Fibroblast of lung (primary cell): ENCODE data around the gene MRPL45. TPM values are rescaled to one million over a fixed set of nuclear protein-coding genes. Genes with fewer than 3 reads are reported as not detected.

ENCODE experiments used
- DNase-seq, 2 donors: peaks; one replicate each; pipeline versions ENCODE4 v3.0.0 to v3.0.0-alpha.2; 2010; ENCODE audit warnings: low read depth in 2 of 2
- H2AFZ ChIP-seq: 2 replicates; pipeline ENCODE4 v1.5.1; 2012; ENCODE audit warnings: low read length, control low read depth, inconsistent platforms
- H3K27ac ChIP-seq: 2 replicates; pipeline ENCODE4 v1.5.1; 2011; ENCODE audit warnings: low read length, control low read depth; ENCODE audit not compliant: insufficient read depth
- H3K27me3 ChIP-seq: 2 replicates; pipeline ENCODE4 v1.5.1; 2011; ENCODE audit warnings: mild to moderate bottlenecking, low read length; ENCODE audit not compliant: control insufficient read depth, insufficient read depth
- H3K36me3 ChIP-seq: 2 replicates; pipeline ENCODE4 v1.5.1; 2011; ENCODE audit warnings: low read length; ENCODE audit not compliant: control insufficient read depth, insufficient read depth
- H3K4me1 ChIP-seq: 2 replicates; pipeline ENCODE4 v1.5.1; 2011; ENCODE audit warnings: low read length; ENCODE audit not compliant: control insufficient read depth, insufficient read depth; ENCODE audit errors: extremely low read depth
- H3K4me2 ChIP-seq: 2 replicates; pipeline ENCODE4 v1.5.1; 2011; ENCODE audit warnings: low read length, control low read depth; ENCODE audit not compliant: insufficient read depth; ENCODE audit errors: extremely low read depth
- H3K4me3 ChIP-seq, 4 experiments: fragments of 200-600 bp in 1 of 4; sonication (generic) in 1 of 4; replicated peaks in 1 of 4; 2 replicates each; pipeline ENCODE4 v1.5.1; 2011 to 2016; ENCODE audit warnings: low read length in 4 of 4, low read depth in 3 of 4, mild to moderate bottlenecking in 3 of 4, control low read depth in 2 of 4, inconsistent platforms in 1 of 4, mixed read lengths in 1 of 4; ENCODE audit not compliant: insufficient read depth in 1 of 4; ENCODE audit errors: control extremely low read depth in 1 of 4
- H3K79me2 ChIP-seq: 2 replicates; pipeline ENCODE4 v1.5.1; 2012; ENCODE audit warnings: mild to moderate bottlenecking, low read length, inconsistent platforms; ENCODE audit not compliant: control insufficient read depth, insufficient read depth
- H3K9ac ChIP-seq: 2 replicates; pipeline ENCODE4 v1.5.1; 2011; ENCODE audit warnings: mild to moderate bottlenecking, low read length, control low read depth; ENCODE audit not compliant: insufficient read depth
- H3K9me3 ChIP-seq: 2 replicates; pipeline ENCODE4 v1.5.1; 2012; ENCODE audit warnings: low read depth, low read length; ENCODE audit not compliant: control insufficient read depth, insufficient read depth
- H4K20me1 ChIP-seq: 2 replicates; pipeline ENCODE4 v1.5.1; 2011; ENCODE audit warnings: low read length; ENCODE audit not compliant: control insufficient read depth, insufficient read depth; ENCODE audit errors: extremely low read depth
- EZH2 ChIP-seq: IDR thresholded peaks from 2 replicates; pipeline ENCODE4 v1.5.1; 2012; ENCODE audit warnings: low read length, control low read depth, mild to moderate bottlenecking; ENCODE audit errors: missing control alignments
- polyA plus RNA-seq, 2 donors: library from polyadenylated mRNA; depleted of rRNA in 1 of 2; stranded (reverse) in 1 of 2; unstranded in 1 of 2; fragments of >200 nt; gene quantifications; 2 replicates each; pipeline ENCODE4 v1.2.1, GENCODE V29; 2011 to 2012; ENCODE audit warnings: missing spikeins in 1 of 2
- total RNA-seq: library from RNA; depleted of rRNA; stranded (reverse); fragments of >200 nt; gene quantifications from 2 replicates; pipeline ENCODE4 v1.2.1, GENCODE V29; 2014
- TF ChIP-seq, protein P1 (sequence below), 2 donors: IDR thresholded peaks in 1 of 2; conservative IDR thresholded peaks in 1 of 2; 1 replicate in 1 of 2; 2 replicates in 1 of 2; pipeline ENCODE4 v1.5.1; 2011 to 2012; ENCODE audit warnings: low read length in 2 of 2, control low read depth in 1 of 2, inconsistent platforms in 1 of 2, low read depth in 1 of 2, mild to moderate bottlenecking in 1 of 2

MRPL45 gene
- total and polyA plus RNA-seq, 2 donors (not counting 1 experiment from before 2014, with no cell fraction given) = 34.7 to 56.1 TPM

DNA sequence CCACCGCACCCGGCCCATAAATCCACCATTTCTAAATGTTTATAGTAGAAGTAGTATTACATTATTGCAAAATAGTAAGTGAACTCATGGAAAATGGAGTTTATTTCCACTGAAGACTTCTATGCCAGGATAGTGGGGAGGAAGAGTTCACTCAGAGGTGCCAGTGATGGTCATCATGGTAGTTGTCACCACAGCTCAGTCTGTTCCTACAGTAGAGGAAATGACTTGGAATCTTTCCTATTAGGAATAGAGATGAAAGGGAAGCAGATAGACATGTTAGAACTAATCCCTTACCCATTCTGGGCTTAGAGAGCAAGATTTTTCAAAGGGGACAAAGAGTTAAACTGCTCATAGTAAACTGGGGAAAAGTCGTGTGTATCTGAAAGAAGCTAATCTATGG lies 20.1 kb downstream of the MRPL45 start:
- Histone ChIP-seq H4K20me1 (no peaks in the 10 kb centered on the region), H3K27me3 (no peaks in the 10 kb centered on the region), H3K4me2 (no peak overlapping the region), H3K9me3 (no peaks in the 10 kb centered on the region), H3K27ac (no peak overlapping the region), H3K36me3 (no peaks in the 10 kb centered on the region), H3K9ac (no peak overlapping the region), H2AFZ (no peak overlapping the region), H3K79me2 (no peaks in the 10 kb centered on the region), H3K4me3 (no peak overlapping the region), H3K4me1 (no peaks in the 10 kb centered on the region)
- DNase-seq = no peak
- TF ChIP-seq, protein P1, sequence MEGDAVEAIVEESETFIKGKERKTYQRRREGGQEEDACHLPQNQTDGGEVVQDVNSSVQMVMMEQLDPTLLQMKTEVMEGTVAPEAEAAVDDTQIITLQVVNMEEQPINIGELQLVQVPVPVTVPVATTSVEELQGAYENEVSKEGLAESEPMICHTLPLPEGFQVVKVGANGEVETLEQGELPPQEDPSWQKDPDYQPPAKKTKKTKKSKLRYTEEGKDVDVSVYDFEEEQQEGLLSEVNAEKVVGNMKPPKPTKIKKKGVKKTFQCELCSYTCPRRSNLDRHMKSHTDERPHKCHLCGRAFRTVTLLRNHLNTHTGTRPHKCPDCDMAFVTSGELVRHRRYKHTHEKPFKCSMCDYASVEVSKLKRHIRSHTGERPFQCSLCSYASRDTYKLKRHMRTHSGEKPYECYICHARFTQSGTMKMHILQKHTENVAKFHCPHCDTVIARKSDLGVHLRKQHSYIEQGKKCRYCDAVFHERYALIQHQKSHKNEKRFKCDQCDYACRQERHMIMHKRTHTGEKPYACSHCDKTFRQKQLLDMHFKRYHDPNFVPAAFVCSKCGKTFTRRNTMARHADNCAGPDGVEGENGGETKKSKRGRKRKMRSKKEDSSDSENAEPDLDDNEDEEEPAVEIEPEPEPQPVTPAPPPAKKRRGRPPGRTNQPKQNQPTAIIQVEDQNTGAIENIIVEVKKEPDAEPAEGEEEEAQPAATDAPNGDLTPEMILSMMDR (conservative IDR thresholded peaks at IDR 0.05 in 1 of 2, IDR thresholded peaks at IDR 0.05 in 1 of 2; ENCODE audit: low read depth in 1 of 2, low read length in 2 of 2) = no peak
- TF ChIP-seq EZH2 = no peak

DNA sequence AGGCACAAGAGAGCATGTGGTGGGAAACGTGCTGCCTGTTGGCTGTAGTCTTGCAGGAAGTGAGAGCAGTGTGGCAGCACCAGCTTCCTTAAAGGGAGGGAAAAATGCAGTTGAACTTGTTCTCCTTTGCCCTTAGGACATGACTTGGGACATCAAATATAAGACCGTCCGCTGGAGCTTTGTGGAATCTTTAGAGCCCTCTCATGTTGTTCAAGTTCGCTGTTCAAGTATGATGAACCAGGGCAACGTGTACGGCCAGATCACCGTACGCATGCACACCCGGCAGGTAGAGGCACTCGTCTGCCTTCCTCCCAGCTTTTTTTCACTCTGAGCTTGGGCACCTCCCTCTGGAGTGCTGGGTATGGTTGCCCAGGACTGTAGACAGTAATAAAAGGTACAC lies 23.5 kb downstream of the MRPL45 start:
- peaks cover 7% of the 10 kb centered on the region for H3K4me1 ChIP-seq
- H3K27ac ChIP-seq = no peak overlapping the region
- no peaks in the 10 kb centered on the region for H3K79me2 ChIP-seq
- TF ChIP-seq EZH2 = no peak
- TF ChIP-seq, protein P1 (conservative IDR thresholded peaks at IDR 0.05 in 1 of 2, IDR thresholded peaks at IDR 0.05 in 1 of 2; ENCODE audit: low read depth in 1 of 2, low read length in 2 of 2) = no peak
- no peak overlapping the region for H3K4me2 ChIP-seq
- H3K4me3 ChIP-seq = no peak overlapping the region
- no peaks in the 10 kb centered on the region for H4K20me1 ChIP-seq
- H2AFZ ChIP-seq = no peak overlapping the region
- no peak overlapping the region for H3K9ac ChIP-seq
- no peaks in the 10 kb centered on the region for H3K27me3 ChIP-seq
- no peak for DNase-seq
- no peaks in the 10 kb centered on the region for H3K9me3 ChIP-seq
- peaks cover 1% of the 10 kb centered on the region for H3K36me3 ChIP-seq

DNA sequence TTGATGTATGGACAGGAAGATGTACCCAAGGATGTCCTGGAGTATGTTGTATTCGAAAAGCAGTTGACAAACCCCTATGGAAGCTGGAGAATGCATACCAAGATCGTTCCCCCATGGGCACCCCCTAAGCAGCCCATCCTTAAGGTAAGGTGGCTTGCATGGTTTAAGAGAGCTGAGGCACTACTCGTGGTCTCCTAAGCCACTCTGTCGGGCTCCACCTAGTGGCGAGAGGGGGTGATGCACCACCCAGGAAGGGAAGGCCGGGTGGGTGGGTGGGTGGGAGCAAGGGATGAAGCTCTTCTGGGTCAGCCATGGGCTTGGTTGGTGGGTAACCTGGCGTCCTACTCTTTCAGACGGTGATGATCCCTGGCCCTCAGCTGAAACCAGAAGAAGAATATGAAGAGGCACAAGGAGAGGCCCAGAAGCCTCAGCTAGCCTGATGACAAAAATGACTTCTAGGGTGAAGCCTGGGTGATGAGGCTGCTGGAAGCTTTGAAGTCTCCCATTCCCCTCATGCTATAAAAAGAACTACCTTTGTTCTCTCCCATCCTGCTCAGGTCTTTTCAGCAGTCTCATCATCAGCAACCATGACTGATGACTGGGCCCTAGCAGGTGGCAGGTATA lies 25.3 kb downstream of the MRPL45 start:
- TF ChIP-seq, protein P1 (conservative IDR thresholded peaks at IDR 0.05 in 1 of 2, IDR thresholded peaks at IDR 0.05 in 1 of 2; ENCODE audit: low read depth in 1 of 2, low read length in 2 of 2) = peak; percentile 48 to 68
- no peak for TF ChIP-seq EZH2
- no peak overlapping the region for H3K27ac ChIP-seq
- H3K9me3 ChIP-seq = no peaks in the 10 kb centered on the region
- DNase-seq = peak; percentile 34 to 58
- no peak overlapping the region for H2AFZ ChIP-seq
- no peaks in the 10 kb centered on the region for H4K20me1 ChIP-seq
- no peak overlapping the region for H3K4me2 ChIP-seq
- H3K4me3 ChIP-seq = no peak overlapping the region
- no peaks in the 10 kb centered on the region for H3K79me2 ChIP-seq
- no peak overlapping the region for H3K9ac ChIP-seq
- peaks cover 7% of the 10 kb centered on the region for H3K4me1 ChIP-seq
- H3K36me3 ChIP-seq = peaks cover 1% of the 10 kb centered on the region
- no peaks in the 10 kb centered on the region for H3K27me3 ChIP-seq
